Measurements from ENCODE around the gene ETV4.
"Not testable (repeated sequence)": the region's sequence is repeated elsewhere in the genome, so short reads cannot be mapped to it uniquely, and the experiment has no call there.

Gene ETV4

GRCh38 chr17:43517161-43517560 is 29.0 kb downstream of the ETV4 start:
- DNase-seq (ENCODE audit: low spot score), result no peak

GRCh38 chr17:43515656-43516055 is 30.5 kb downstream of the ETV4 start:
- no peak for DNase-seq (ENCODE audit: low spot score)

DNA sequence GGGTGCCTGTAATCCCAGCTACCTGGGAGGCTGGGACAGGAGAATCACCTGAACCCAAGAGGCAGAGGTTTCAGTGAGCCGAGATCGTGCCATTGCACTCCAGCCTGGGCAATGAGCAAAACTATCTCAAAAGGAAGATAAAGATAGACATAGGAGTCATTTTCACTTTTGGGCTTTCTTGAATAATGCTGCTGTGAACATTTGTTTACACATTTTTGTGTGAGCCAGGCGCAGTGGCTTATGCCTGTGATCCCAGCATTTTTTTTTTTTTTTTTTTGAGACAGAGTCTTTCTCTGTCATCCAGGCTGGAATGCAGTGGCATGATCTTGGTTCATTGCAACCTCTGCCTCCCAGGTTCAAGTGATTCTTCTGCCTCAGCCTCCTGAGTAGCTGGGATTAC is 34.9 kb downstream of the ETV4 start:
- DNase-seq (ENCODE audit: low spot score), result not testable (repeated sequence)

DNA sequence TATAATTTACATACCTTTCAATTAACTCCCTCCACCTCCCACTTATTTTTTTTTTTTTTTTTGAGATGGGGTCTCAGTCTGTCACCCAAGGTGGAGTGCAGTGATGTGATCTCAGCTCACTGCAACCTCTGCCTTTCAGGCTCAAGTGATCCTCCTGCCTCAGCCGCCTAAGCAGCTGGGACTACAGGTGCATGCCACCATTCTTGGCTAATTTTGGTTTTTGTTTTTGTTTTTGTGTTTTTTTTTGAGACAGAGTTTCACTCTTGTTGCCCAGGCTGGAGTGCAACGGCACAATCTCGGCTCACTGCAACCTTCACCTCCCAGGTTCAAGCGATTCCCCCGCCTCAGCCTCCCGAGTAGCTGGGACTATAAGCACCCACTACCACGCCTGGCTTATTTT is 36.7 kb downstream of the ETV4 start:
- not testable (repeated sequence) for DNase-seq (ENCODE audit: low spot score)

GRCh38 chr17:43490621-43491020 is 55.5 kb downstream of the ETV4 start:
- DNase-seq (ENCODE audit: low spot score), result no peak

GRCh38 chr17:43483674-43484551 is 62.2 kb downstream of the ETV4 start, which contains the start of gene DHX8:
TSS of gene DHX8 (plus strand) at chr17:43483975. CDS start at chr17:43484038, 63 bp downstream.
- peak; percentile 99 for DNase-seq (ENCODE audit: low spot score)

DNA sequence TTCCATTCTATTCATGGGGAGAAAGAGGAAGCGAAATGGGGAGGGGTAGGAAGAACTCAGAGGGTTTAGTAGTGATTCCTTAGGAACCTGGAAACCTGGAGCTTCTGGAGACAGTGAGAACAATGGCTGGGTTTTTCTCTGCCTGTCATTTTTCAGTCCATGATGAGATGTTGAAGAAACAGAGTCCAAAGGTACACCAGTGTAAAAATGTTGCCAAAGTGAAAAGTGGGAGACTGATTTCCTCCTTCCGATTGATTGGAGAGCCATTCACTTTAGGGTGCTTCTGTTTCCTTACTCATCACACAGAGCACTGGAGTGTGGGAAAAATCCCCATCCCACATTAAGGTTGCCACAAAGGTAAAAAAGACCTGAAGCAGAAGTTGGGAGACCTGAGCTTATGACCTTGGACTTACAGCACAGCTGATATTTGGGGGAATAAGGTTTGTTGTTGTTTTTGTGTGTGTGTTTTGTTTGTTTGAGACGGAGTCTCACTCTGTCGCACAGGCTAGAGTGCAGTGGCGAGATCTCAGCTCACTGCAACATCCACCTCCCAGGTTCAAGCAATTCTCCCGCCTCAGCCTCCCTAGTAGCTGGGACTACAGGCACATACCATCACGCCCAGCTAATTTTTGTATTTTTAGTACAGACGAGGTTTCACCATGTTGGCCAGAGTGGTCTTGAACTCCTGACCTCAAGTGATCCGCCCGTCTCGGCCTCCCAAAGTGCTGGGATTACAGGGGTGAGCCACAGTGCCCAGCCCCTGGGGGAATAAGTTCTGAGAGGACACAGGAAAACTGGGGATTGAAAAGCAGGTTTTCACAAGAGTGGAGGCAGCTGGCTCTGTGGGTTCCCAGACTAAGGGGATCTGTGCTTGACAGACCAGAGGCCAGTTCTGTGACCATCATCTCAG is 63.8 kb downstream of the ETV4 start:
- DNase-seq (ENCODE audit: low spot score), result no peak

DNA sequence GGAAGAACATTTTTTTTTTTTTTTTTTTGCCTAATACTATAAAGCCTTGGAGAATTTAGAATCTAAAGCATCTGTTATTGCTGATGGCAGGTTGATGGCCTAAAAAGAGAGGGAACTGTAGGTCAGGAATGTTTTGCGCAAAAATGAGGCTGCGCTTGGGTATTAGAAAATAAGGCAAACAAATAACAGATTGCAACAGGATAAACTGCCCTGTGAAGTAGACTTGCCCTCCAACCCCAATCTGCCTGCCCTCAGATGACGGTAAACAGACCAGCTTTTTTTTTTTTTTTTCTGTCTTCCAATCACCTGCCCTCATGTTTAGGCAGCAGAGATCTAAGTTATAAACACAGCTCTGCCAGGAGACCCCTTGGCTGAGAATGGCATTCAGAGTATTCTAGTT is 66.2 kb downstream of the ETV4 start:
- no peak for DNase-seq (ENCODE audit: low spot score)
